Panc1 (cell line): Measurements from ENCODE around the gene KRT26. TPM values are rescaled to one million over a fixed set of nuclear protein-coding genes. Genes with fewer than 3 reads are reported as not detected.

Experiments used
- ATAC-seq: fragments of 200-7000 bp; cut with Tn5 transposase; 2 replicates; pipeline ENCODE4 v1.9.1; 2020; ENCODE audit warnings: mild to moderate bottlenecking, moderate library complexity
- BruUV-seq: library from RNA; stranded (reverse); fragments of 400-500 nt; replicated peaks from 2 replicates; lab custom pipeline; 2021; lab: Mats Ljungman, UMichigan
- CTCF ChIA-PET: fragments of 300-600 bp; sonication (Branson Sonifier 250); formaldehyde crosslinking; loops from one replicate; lab custom pipeline; 2022; ENCODE audit warnings: antibody characterized with exemption; lab: Charles Lee
- POLR2A ChIA-PET: fragments of 300-600 bp; sonication (Branson Sonifier 250); formaldehyde crosslinking; loops from one replicate; lab custom pipeline; 2022; ENCODE audit warnings: antibody characterized with exemption; lab: Charles Lee
- DNase-seq: peaks from one replicate; pipeline ENCODE4 v3.0.0-alpha.2; 2010; ENCODE audit warnings: low read depth, low spot score
- H3K27ac ChIP-seq: 2 replicates; pipeline ENCODE4 v1.5.1; 2011; ENCODE audit warnings: mild to moderate bottlenecking, low read length, inconsistent platforms
- H3K27me3 ChIP-seq: fragments of 200-500 bp; sonication (Bioruptor generic); 2 replicates; pipeline ENCODE4 v1.6.0; 2014; ENCODE audit warnings: low read length, inconsistent platforms; ENCODE audit not compliant: control insufficient read depth, insufficient read depth
- H3K36me3 ChIP-seq: fragments of 200-500 bp; sonication (Bioruptor generic); 2 replicates; pipeline ENCODE4 v1.5.1; 2014; ENCODE audit warnings: inconsistent platforms, mild to moderate bottlenecking, low read length, moderate library complexity; ENCODE audit not compliant: control insufficient read depth, insufficient read depth
- H3K4me1 ChIP-seq: 2 replicates; pipeline ENCODE4 v1.5.1; 2011; ENCODE audit warnings: inconsistent platforms, mild to moderate bottlenecking, low read length, moderate library complexity; ENCODE audit not compliant: control insufficient read depth, insufficient read depth
- H3K4me3 ChIP-seq, 2 experiments: 2 replicates each; pipeline ENCODE4 v1.5.1; 2011 to 2012; ENCODE audit warnings: low read depth in 2 of 2, low read length in 2 of 2, mild to moderate bottlenecking in 2 of 2, inconsistent platforms in 1 of 2, moderate library complexity in 1 of 2
- H3K9me3 ChIP-seq: fragments of 200-500 bp; sonication (Bioruptor generic); 2 replicates; pipeline ENCODE4 v1.5.1; 2014; ENCODE audit warnings: low read depth, mild to moderate bottlenecking, inconsistent platforms, low read length, moderate library complexity; ENCODE audit not compliant: control insufficient read depth, insufficient read depth
- POLR2AphosphoS5 ChIP-seq: IDR thresholded peaks from 2 replicates; pipeline ENCODE4 v1.6.1; 2012; ENCODE audit warnings: mild to moderate bottlenecking, low read depth, low read length, moderate library complexity
- SIN3A ChIP-seq: IDR thresholded peaks from 2 replicates; pipeline ENCODE4 v1.6.1; 2012; ENCODE audit warnings: low read depth, mild to moderate bottlenecking, low read length, moderate library complexity, borderline replicate concordance; ENCODE audit not compliant: insufficient read depth
- TCF7L2 ChIP-seq: IDR thresholded peaks from 2 replicates; pipeline ENCODE4 v1.6.1; 2011; ENCODE audit warnings: mild to moderate bottlenecking, low read depth, low read length, inconsistent platforms
- in situ Hi-C: cut with HindIII; loops from 2 replicates; pipeline ENCODE4 v1.10.0; 2016; ENCODE audit warnings: low sequenced_read_pairs, low pct_unique_long_range_greater_than_20kb
- intact Hi-C: fragments of 100-400 bp; cut with micrococcal nuclease; formaldehyde crosslinking; loops from one replicate; pipeline ENCODE4 v1.10.0; 2022; ENCODE audit not compliant: unreplicated experiment
- total RNA-seq: library from RNA; stranded (reverse); gene quantifications from one replicate; pipeline ENCODE4 v1.2.1, GENCODE V29; 2021; ENCODE audit not compliant: unreplicated experiment
- TF ChIP-seq, protein P1 (sequence below): fragments of 450-650 bp; IDR thresholded peaks from 2 replicates; pipeline ENCODE4 v1.5.1; 2017; ENCODE audit warnings: mild to moderate bottlenecking
- TF ChIP-seq, protein P2 (sequence below), 2 experiments: IDR thresholded peaks; 2 replicates each; pipeline ENCODE4 v1.6.1; 2011 to 2012; ENCODE audit warnings: low read depth in 2 of 2, control low read depth in 1 of 2, low read length in 1 of 2, mild to moderate bottlenecking in 1 of 2, moderate library complexity in 1 of 2; ENCODE audit not compliant: insufficient read depth in 1 of 2

Gene KRT26
- total RNA-seq, 1 experiment from 2014 or later, result not detected

DNA sequence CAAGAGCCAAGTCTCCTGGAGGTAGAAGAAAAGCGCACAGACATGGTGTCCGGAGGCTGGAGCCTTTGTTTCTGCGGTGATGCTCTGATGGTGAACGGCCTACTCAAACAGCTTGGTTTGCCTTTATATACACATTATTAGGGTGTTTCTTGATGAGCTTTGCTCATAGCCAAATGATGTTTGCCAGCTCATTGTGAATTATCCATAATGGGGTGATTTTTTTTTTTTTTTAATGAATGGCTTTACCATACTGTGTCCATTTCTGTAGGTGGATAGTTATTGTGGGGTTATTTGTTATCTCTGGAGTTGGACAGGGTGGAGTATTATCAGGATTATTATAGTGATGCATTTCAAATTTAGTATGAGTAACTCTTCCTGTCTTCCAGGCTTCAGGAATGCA lies 10.4 kb upstream of the KRT26 start, which contains the start of gene KRT27:
Gene KRT27 (minus strand): TSS at position 101 of the 400 bp plus-strand sequence. CDS start 57 bp downstream, at position 44.
- in situ Hi-C loops, result no loop called here
- ATAC-seq (no peak), DNase-seq (no peak)
- Histone ChIP-seq H3K27ac (no peak within 1 kb of the TSS), H3K36me3 (no peaks in the 10 kb centered on the region), H3K4me1 (no peaks in the 10 kb centered on the region), H3K27me3 (peaks cover 3% of the 10 kb centered on the region; the same call in 1 of the 2 replicates), H3K4me3 (no peak within 1 kb of the TSS), H3K9me3 (no peaks in the 10 kb centered on the region)
- ChIA-PET POLR2A (no interaction called here), CTCF (no interaction called here)
- intact Hi-C loops, result no loop called here
- TF ChIP-seq, protein P1, sequence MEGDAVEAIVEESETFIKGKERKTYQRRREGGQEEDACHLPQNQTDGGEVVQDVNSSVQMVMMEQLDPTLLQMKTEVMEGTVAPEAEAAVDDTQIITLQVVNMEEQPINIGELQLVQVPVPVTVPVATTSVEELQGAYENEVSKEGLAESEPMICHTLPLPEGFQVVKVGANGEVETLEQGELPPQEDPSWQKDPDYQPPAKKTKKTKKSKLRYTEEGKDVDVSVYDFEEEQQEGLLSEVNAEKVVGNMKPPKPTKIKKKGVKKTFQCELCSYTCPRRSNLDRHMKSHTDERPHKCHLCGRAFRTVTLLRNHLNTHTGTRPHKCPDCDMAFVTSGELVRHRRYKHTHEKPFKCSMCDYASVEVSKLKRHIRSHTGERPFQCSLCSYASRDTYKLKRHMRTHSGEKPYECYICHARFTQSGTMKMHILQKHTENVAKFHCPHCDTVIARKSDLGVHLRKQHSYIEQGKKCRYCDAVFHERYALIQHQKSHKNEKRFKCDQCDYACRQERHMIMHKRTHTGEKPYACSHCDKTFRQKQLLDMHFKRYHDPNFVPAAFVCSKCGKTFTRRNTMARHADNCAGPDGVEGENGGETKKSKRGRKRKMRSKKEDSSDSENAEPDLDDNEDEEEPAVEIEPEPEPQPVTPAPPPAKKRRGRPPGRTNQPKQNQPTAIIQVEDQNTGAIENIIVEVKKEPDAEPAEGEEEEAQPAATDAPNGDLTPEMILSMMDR, result no peak
- TF ChIP-seq SIN3A, result no peak
- no peak for TF ChIP-seq TCF7L2
- TF ChIP-seq, protein P2, sequence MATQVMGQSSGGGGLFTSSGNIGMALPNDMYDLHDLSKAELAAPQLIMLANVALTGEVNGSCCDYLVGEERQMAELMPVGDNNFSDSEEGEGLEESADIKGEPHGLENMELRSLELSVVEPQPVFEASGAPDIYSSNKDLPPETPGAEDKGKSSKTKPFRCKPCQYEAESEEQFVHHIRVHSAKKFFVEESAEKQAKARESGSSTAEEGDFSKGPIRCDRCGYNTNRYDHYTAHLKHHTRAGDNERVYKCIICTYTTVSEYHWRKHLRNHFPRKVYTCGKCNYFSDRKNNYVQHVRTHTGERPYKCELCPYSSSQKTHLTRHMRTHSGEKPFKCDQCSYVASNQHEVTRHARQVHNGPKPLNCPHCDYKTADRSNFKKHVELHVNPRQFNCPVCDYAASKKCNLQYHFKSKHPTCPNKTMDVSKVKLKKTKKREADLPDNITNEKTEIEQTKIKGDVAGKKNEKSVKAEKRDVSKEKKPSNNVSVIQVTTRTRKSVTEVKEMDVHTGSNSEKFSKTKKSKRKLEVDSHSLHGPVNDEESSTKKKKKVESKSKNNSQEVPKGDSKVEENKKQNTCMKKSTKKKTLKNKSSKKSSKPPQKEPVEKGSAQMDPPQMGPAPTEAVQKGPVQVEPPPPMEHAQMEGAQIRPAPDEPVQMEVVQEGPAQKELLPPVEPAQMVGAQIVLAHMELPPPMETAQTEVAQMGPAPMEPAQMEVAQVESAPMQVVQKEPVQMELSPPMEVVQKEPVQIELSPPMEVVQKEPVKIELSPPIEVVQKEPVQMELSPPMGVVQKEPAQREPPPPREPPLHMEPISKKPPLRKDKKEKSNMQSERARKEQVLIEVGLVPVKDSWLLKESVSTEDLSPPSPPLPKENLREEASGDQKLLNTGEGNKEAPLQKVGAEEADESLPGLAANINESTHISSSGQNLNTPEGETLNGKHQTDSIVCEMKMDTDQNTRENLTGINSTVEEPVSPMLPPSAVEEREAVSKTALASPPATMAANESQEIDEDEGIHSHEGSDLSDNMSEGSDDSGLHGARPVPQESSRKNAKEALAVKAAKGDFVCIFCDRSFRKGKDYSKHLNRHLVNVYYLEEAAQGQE (IDR thresholded peaks at IDR 0.05; ENCODE audit: insufficient read depth in 1 of 2, low read depth in 2 of 2, low read length in 1 of 2), result no peak
- TF ChIP-seq POLR2AphosphoS5, result no peak
- no TSS peak for BruUV-seq

DNA sequence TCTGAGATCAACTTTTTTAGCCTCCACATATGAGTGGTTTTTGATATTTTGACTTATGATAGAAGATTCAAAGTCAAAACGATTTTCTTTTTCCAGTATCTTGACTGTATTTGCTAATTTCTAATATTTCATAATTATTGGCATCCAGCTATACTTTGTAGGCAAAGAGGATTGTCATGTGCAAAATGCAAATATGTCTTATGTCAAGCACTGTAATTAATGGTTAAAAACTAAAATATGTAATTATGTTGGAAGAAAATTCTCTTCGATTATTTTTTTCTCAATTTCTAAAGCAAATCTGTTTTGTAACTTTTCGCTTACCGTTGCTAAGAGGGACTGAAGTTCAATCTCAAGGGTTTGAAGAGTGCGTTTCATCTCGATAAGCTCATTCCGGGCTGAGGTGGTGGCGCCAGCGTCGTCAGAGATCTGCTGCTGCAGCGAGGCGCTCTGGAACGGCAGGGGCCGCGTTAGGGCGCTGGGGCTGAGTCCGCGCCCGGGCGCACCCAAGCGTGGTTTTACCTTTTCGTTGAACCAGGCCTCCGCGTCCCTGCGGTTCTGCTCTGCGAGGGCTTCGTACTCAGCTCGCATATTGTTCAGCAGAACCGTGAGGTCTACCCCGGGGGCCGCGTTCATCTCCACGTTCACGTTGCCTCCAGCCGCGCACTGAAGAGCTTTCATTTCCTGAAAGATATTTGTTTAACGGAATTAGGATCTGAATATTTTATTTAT lies 7.3 kb upstream of the KRT26 start:
- ChIA-PET CTCF (no interaction called here), POLR2A (no interaction called here)
- Histone ChIP-seq H3K27ac (no peak overlapping the region), H3K36me3 (no peaks in the 10 kb centered on the region), H3K4me3 (no peak overlapping the region), H3K4me1 (no peaks in the 10 kb centered on the region), H3K27me3 (peaks cover 9% of the 10 kb centered on the region), H3K9me3 (no peaks in the 10 kb centered on the region)
- DNase-seq (no peak), ATAC-seq (no peak)
- no TSS peak for BruUV-seq
- in situ Hi-C loops (no loop called here), intact Hi-C loops (no loop called here)
- TF ChIP-seq, protein P2 (IDR thresholded peaks at IDR 0.05; ENCODE audit: insufficient read depth in 1 of 2, low read depth in 2 of 2, low read length in 1 of 2), result no peak
- TF ChIP-seq, protein P1, result no peak
- TF ChIP-seq TCF7L2 (no peak), POLR2AphosphoS5 (no peak)
